NCI-H1092 treated with DMSO at 0.1 percent for 48 hours (cell line): ENCODE data around the gene CARD9.
"Not testable (repeated sequence)": the region's sequence is repeated elsewhere in the genome, so short reads cannot be mapped to it uniquely, and the experiment has no call there.

Experiments used
- DNase-seq: peaks from one replicate; lab custom pipeline; 2025; lab: John Stamatoyannopoulos, UW

CARD9 gene

GRCh38 chr9:136322756-136323330 lies 50.6 kb downstream of the CARD9 start:
- DNase-seq, result no peak

- DNase-seq, result no peak
These were observed 51.9 kb downstream of the CARD9 start for GRCh38 chr9:136321561-136321960.

GRCh38 chr9:136320972-136321371 lies 52.5 kb downstream of the CARD9 start:
- not testable (repeated sequence) for DNase-seq

- not testable (repeated sequence) for DNase-seq
These were observed 53.5 kb downstream of the CARD9 start for GRCh38 chr9:136319955-136320354.

GRCh38 chr9:136319244-136319643 lies 54.2 kb downstream of the CARD9 start:
- not testable (repeated sequence) for DNase-seq

- no peak for DNase-seq
These were observed 54.7 kb downstream of the CARD9 start for GRCh38 chr9:136318776-136319241.

GRCh38 chr9:136318111-136318775 lies 55.2 kb downstream of the CARD9 start:
- DNase-seq, result no peak

- no peak for DNase-seq
These were observed 55.8 kb downstream of the CARD9 start for GRCh38 chr9:136317695-136318094.

- no peak for DNase-seq
These were observed 56.4 kb downstream of the CARD9 start for GRCh38 chr9:136316896-136317676.

- no peak for DNase-seq
These were observed 57.2 kb downstream of the CARD9 start for GRCh38 chr9:136316271-136316751.

GRCh38 chr9:136314944-136315343 lies 58.5 kb downstream of the CARD9 start:
- no peak for DNase-seq

GRCh38 chr9:136314056-136314416 lies 59.4 kb downstream of the CARD9 start:
- no peak for DNase-seq
